ENCODE data around the gene ANKRD53.

- TF ChIP-seq CTCF (conservative IDR thresholded peaks at IDR 0.05; ENCODE audit: low read length) (no peak), EZH2phosphoT487 (IDR thresholded peaks at IDR 0.05; ENCODE audit: borderline replicate concordance) (no peak)
Observed at GRCh38 chr2:71001592-71001927, 23.1 kb downstream of the ANKRD53 start.

All from Loucy (cell line).